GM19455 (cell line): ENCODE measurements around the gene RAPGEF5.

Source experiments
- ATAC-seq: cut with Tn5 transposase; IDR thresholded peaks from one replicate; pipeline ENCODE4 v1.9.1; 2021; ENCODE audit not compliant: unreplicated experiment

The RAPGEF5 gene

DNA sequence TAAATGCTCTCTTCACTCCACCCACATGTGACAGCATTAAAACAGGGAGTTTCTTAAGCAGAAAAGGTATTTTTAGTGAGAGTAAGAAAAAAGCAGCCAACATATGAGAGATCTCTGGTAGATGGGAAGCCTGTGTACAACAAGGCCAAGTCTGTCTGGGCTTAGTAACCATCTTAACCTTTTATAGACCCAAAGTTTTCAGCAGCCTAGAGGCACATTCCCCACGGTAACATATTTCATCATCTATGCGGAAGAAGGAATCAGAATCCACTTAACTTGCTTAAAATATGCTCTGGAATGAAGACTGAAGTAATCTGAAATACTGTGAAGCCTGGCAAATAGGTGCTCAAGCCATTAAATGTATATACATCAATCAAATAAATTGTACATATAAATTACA, 127.8 kb downstream of the RAPGEF5 start:
- ATAC-seq = no peak

- no peak for ATAC-seq
Measured at GRCh38 chr7:22223807-22224206, 133.1 kb downstream of the RAPGEF5 start.

DNA sequence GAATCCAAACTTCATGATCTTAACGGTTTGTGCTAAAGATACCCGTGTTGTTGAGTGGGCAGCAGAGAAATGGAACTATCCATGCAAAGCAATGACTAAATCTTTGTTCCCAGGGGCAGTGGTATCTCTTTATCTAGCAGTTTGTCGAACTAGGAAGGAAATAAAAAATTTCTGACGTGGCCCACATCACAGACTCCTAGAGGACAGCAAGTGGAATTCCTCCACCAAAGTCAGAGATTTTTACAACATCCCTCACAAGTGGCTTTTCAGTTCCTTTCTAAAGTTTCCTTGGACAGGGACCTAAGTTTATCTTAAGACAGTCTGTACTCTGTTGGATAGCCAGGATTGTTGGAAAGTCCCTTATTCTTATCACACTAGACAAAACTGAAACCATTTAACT, 136.0 kb downstream of the RAPGEF5 start:
- no peak for ATAC-seq

GRCh38 chr7:22219739-22220493, 137.0 kb downstream of the RAPGEF5 start:
- no peak for ATAC-seq

- no peak for ATAC-seq
Measured at GRCh38 chr7:22219036-22219435, 137.9 kb downstream of the RAPGEF5 start.

DNA sequence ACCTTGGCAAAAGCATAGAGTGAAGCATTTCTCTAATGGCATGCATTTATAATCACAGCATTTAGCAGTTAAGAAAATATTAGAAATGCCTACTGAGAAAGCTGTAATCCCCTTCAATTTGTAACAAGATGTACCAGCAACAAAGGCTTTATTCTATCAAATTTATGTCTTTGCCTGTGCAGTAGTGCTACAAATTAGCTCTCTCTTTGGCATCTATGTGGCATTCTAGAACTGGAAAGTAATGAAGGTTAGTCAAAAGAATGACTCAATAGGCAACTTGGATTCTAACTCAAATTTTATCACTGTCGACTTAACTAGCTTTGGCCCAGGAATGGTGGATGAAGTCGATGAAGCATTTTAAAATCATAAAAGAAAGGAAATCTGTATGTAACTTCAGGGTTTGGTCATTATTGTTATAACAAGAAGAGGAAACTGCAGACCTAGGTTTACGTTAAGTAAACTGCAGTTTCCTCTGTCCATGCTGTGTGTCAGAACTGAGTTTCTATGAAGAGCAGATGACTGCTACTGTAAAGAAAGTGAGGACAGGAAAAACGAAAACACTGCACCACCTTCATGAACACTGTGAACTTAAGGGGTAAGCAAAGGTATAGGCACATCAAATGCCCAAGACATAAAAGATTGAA, 140.0 kb downstream of the RAPGEF5 start:
- no peak for ATAC-seq

DNA sequence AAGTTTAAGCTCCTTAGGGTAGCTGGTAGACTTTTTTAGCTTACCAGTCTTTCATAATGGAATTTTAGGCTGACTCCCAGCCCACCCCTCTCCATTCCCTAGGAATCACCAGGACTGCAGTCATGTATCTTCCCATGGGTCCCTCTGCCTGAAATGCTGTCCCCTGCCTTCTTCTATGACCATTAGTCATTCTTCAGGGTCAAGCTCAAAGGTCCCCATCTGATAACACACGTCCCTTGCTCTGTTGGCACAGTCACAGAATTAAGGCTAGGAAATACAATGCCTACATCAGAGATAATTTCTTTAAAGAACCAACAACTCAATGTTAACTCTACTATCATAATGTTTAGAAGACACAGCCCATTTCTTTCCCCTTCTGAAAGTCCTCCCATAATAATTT, 140.6 kb downstream of the RAPGEF5 start:
- no peak for ATAC-seq

GRCh38 chr7:22214000-22214399, 143.0 kb downstream of the RAPGEF5 start:
- no peak for ATAC-seq

DNA sequence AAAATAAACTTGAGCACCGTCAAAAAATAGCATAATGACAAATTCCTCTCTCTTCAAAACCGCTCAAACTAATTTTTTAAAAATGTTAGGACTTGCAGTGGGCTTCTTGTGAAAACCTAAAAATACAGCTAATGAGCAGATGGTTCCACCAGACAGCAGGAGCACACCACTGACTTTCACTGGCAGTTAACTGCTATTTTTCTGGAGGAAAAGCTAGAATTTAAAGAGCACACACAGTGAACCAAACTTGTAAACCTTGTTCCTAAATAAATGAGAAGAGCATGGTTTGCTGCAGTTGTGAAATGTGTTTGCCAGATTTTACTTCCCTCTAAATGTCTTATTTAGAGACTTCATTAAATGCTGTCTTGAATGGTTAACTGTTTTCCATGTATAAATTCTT, 143.9 kb downstream of the RAPGEF5 start:
- no peak for ATAC-seq

DNA sequence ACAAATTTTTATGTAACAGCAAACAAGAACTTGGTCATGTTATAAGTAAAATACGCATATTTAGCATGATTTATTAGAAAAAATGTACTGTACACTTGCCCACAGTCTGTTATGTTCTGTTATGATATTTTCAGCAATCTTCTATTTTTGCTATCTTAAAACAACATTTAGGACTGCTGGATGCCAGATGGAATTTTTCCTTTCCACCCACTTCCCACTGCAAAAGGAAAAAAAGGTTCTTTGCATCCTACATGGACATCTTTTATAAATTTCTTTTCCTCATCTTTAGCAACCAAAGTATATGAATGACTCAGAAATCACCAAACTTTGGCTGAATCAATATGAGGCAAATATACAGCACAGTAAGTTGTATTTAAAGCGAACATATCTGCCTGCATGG, 146.0 kb downstream of the RAPGEF5 start:
- ATAC-seq = no peak

GRCh38 chr7:22210355-22210754, 146.6 kb downstream of the RAPGEF5 start:
- ATAC-seq = no peak

GRCh38 chr7:22208799-22209198, 148.2 kb downstream of the RAPGEF5 start:
- no peak for ATAC-seq

- no peak for ATAC-seq
Measured at GRCh38 chr7:22207724-22208225, 149.2 kb downstream of the RAPGEF5 start.

DNA sequence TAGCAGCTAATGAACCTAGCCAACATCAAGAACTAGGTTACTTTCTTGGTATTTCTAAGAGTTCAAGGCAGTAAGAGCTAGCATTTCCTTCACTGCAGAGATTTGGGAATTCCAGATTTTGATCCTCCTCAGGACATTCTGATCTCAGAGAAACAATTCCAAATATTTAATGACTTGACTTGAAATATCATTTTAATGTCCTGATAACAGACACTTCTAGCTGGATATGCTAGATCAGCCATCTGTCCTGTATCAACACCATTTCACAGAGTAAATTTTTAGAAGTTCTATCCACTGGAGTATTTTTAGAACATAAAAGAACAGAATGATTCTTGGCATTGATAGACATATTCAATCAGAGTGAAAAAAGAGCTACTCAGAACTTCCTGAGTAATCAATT, 151.3 kb downstream of the RAPGEF5 start:
- ATAC-seq = no peak

- ATAC-seq = no peak
Measured at GRCh38 chr7:22204312-22204711, 152.6 kb downstream of the RAPGEF5 start.

- no peak for ATAC-seq
Measured at GRCh38 chr7:22202141-22202540, 154.8 kb downstream of the RAPGEF5 start.

DNA sequence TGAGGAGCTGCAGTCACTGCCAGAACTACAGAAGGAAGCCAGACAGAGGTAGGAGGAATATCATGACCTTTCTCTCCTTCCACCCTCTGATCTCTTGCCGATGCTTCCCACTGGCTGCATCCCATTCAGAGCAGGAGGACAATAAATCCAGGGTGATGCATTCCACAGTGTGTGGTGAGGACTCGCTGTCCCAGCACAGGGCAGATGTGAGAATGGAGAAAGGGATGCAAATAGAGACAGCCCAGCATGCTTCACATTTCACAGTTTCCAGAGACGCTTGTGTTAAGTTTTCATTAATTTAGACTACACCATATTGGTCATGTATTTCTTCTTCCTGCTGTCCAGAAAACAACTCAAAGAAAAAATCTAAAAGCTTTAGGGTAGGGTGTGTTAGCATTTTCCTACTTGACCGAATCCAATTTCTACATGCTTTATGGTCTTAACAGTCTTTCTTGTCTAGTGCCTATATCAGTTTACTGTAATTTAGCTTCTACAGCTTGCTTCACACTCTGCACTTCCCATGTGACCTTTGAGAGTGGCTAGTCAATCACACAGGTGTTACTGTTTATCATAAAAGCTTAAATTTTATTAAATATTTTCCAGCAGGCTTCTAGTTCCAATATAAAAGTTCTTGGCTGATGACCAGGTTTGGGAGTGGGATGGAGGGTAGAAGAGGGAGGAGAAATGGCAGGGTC, 155.6 kb downstream of the RAPGEF5 start:
- ATAC-seq = no peak

DNA sequence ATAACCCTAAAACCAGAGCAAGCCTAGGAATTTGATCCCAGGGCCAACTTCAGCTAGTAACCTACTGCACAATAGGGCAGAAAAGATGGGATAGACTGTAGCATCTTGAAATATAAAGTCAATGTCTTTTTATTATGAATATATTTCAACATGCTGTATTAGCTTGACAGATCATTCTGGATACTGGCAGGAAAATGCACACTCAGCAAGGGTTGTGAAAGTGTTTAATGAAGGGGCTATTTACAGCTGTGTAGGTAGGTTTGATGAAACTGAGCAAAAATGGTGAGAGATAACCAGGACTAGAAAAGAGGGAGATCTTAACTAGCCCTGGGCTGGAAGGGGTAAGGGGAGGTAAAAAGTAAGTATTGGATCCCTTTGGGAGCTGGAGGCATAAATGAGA, 156.2 kb downstream of the RAPGEF5 start:
- ATAC-seq = no peak

DNA sequence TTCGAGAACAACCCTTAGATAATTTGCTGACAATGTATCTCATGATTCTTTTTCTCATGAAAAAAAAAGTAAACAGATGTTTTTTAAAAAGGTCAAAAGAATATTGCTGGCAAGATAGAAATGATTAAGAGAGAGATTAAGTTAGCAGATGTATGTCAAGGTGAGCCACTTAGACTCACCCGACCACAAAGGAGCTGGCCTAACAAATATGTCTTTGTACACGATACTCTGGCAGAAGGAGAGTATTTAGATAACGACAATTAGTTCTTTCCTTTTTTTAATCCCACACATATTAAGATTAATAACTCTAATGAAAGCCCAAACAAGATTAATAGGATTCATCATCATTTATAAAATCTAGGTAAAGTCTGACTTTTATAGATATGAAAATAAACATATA, 156.7 kb downstream of the RAPGEF5 start:
- no peak for ATAC-seq

DNA sequence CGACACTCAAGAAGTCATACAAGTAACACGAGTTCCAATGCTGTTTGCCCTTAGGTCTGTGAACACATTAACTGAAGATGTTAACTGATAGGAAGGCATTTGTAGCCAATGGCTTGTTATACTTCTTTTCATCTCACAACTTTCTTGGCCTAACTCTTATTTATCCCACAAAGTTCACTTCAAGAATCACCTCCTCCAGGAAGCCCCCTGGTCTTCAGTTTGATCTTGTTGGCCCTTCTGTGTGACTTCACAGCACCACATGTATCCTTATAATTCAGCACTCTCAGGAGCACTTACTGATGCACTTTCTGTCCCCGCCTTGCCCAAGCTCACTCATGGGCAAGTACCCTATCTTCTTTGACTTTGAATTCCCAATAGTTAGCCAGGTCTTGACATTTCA, 159.6 kb downstream of the RAPGEF5 start:
- no peak for ATAC-seq

DNA sequence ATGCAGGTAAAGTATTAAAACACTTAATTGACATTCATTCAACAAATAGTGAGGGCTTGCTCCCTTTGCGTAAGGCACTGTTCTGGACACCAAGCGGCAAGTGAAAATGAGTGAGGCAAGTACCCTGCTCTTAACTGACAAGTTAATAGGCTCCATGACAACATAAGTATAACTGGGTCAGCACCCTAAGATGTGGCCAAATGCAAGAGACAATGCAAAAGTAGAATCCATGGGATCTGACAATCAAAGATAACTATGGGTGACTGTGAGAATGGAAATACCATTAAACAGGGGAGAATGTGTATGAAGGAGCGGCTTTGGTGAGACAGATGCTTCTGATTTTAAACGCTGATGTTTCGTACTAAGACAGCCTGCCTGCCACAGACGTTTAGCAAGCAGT, 160.5 kb downstream of the RAPGEF5 start:
- no peak for ATAC-seq
